ENCODE results near the gene ERCC8.
"Not testable (repeated sequence)": the region's sequence is repeated elsewhere in the genome, so short reads cannot be mapped to it uniquely, and the experiment has no call there.

DNA sequence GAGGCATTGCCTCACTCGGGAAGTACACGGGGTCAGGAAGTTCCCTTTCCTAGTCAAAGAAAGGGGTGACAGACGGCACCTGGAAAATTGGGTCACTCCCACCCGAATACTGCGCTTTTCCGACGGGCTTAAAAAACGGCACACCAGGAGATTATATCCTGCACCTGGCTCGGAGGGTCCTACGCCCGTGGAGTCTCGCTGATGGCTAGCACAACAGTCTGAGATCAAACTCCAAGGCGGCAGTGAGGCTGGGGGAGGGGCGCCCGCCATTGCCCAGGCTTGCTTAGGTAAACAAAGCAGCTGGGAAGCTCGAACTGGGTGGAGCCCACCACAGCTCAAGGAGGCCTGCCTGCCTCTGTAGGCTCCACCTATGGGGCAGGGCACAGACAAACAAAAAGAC, 84.3 kb downstream of the ERCC8 start:
- TF ChIP-seq POLR2A (IDR thresholded peaks at IDR 0.05): not testable (repeated sequence)
- TF ChIP-seq, protein P1, sequence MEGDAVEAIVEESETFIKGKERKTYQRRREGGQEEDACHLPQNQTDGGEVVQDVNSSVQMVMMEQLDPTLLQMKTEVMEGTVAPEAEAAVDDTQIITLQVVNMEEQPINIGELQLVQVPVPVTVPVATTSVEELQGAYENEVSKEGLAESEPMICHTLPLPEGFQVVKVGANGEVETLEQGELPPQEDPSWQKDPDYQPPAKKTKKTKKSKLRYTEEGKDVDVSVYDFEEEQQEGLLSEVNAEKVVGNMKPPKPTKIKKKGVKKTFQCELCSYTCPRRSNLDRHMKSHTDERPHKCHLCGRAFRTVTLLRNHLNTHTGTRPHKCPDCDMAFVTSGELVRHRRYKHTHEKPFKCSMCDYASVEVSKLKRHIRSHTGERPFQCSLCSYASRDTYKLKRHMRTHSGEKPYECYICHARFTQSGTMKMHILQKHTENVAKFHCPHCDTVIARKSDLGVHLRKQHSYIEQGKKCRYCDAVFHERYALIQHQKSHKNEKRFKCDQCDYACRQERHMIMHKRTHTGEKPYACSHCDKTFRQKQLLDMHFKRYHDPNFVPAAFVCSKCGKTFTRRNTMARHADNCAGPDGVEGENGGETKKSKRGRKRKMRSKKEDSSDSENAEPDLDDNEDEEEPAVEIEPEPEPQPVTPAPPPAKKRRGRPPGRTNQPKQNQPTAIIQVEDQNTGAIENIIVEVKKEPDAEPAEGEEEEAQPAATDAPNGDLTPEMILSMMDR (IDR thresholded peaks at IDR 0.05): not testable (repeated sequence)
